Measurements from ENCODE around the gene POTEC.
"Not testable (repeated sequence)": the region's sequence is repeated elsewhere in the genome, so short reads cannot be mapped to it uniquely, and the experiment has no call there.

Gene POTEC

GRCh38 chr18:14543446-14543964, at the start of gene POTEC:
Gene POTEC (minus strand): TSS chr18:14543600. CDS start chr18:14543146, 454 bp downstream.
- not testable (repeated sequence) for DNase-seq (ENCODE audit: low read depth)

GRCh38 chr18:14577971-14578370, 34.6 kb upstream of the POTEC start:
- no peak for DNase-seq (ENCODE audit: low read depth)

GRCh38 chr18:14559502-14559901, 16.1 kb upstream of the POTEC start:
- DNase-seq (ENCODE audit: low read depth) = not testable (repeated sequence)

- DNase-seq (ENCODE audit: low read depth) = not testable (repeated sequence)
Measured at GRCh38 chr18:14531659-14532058, 11.7 kb downstream of the POTEC start.

DNA sequence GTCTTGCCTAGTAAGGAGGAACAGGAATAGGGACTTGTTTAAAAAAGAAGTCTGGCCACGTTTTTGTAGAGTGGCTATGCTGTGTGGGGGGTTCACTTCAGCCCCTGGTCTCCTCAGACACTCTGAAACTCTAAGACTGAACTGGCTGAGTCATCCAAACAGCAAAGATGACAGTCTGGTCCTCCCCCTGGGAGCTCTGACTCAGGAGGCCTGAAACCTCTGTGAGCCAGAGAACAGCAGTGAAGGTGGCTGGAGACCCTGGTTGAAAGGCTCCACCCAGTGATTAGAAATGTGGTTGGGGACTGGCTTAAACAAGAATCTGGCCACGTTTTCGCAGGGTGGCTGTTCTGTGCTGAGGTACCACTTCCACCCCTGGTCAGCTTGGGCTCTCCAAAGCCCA, 32.7 kb downstream of the POTEC start:
- not testable (repeated sequence) for DNase-seq (ENCODE audit: low read depth)

DNA sequence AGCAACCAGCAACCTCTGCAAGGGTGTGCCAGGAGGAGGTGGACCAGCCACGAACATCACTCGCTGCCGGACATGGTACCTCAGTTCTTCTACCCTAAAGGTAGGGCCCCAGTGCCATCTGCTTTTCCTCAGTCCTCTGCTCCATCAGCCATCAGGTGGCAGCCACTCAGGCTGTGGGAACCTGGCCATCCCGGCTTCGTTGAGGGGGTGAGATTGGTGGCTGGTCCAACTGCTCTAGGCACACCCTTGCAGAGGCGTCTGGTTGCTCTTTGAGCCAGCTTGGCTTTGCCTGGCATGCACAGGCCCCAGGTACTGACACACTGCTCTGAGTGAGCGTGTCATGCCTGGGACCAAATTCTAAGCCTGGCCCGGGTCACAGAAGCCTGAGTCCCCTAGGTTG, 39.7 kb downstream of the POTEC start:
- DNase-seq (ENCODE audit: low read depth) = not testable (repeated sequence)

DNA sequence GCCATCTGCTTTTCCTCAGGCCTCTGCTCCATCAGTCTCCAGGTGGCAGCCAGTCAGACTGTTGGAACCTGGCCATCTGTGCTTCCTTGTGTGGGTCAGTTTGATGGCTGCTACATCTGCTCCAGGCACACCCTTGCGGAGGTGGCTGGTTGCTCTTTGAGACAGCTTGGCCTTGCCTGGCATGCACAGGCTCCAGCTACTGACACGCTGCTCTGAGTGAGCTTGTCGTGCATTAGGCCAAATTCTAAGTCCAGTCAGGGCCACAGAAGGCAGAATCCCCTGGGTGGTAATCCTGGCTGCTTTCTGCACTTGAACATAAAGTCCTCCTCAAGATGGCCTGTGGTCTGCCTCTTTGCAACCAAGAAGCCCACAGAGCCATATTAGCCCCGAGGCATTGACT, 41.5 kb downstream of the POTEC start:
- DNase-seq (ENCODE audit: low read depth) = not testable (repeated sequence)

- DNase-seq (ENCODE audit: low read depth) = not testable (repeated sequence)
Measured at GRCh38 chr18:14489256-14490014, 54.0 kb downstream of the POTEC start.

DNA sequence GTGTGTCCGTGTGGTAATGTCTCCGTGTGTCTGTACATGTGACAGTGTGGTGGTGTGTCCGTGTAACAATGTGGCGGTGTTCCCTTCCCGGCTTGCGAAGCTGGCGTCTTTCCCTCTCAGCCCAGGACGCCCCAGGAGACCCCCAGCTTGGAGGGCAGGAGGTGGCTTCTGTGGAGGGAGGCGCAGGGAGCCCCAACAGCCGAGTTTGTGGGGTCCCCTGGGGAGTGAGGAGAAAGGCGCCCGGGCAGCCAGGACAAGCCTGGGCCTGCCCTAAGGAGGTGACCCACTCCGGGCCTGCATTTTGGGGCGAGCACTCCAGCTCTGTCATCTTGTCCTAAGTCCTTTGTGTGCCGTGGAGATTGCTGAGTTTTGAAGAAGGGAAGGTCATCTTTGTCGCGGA, 54.6 kb downstream of the POTEC start:
- not testable (repeated sequence) for DNase-seq (ENCODE audit: low read depth)

GRCh38 chr18:14486926-14487580, 56.3 kb downstream of the POTEC start:
- not testable (repeated sequence) for DNase-seq (ENCODE audit: low read depth)

- not testable (repeated sequence) for DNase-seq (ENCODE audit: low read depth)
Measured at GRCh38 chr18:14479076-14479475, 64.3 kb downstream of the POTEC start.

DNA sequence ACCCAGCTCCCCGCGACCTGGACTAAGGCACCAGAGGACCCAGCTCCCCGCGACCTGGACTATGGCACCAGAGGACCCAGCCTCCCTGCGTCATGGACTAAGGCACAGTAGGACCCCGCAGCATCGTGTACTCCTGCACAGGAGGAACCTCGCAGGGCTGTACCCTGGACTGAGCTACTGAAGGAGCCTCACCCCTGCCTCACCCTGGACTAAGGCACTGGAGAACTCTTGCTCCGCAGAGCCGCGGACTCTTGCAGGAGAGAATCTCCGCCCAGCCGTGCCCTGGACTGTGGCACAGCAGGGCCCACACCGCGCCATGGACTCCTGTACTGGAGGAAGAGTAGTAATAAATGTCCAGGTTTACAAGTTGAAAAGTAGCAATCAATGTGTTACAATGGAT, 67.9 kb downstream of the POTEC start:
- DNase-seq (ENCODE audit: low read depth) = not testable (repeated sequence)

DNA sequence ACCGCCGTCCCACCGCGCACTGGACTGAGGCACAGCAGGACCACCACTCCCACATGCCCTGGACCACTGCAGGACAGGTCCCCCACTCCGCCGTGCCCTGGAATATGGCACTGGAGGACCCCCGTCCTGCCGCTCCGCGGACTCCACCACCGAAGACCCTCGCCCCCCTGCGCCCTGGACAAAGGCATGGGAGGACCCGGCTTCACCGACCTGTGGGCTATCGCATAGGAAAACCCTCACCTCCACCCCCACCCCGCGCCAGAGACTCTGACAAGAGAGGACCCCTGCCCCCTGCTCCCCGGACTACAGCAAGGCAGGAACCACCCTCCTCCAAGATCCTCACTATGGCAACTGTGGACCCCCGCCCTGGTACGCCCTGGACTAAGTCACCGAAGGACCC, 68.6 kb downstream of the POTEC start:
- not testable (repeated sequence) for DNase-seq (ENCODE audit: low read depth)

DNA sequence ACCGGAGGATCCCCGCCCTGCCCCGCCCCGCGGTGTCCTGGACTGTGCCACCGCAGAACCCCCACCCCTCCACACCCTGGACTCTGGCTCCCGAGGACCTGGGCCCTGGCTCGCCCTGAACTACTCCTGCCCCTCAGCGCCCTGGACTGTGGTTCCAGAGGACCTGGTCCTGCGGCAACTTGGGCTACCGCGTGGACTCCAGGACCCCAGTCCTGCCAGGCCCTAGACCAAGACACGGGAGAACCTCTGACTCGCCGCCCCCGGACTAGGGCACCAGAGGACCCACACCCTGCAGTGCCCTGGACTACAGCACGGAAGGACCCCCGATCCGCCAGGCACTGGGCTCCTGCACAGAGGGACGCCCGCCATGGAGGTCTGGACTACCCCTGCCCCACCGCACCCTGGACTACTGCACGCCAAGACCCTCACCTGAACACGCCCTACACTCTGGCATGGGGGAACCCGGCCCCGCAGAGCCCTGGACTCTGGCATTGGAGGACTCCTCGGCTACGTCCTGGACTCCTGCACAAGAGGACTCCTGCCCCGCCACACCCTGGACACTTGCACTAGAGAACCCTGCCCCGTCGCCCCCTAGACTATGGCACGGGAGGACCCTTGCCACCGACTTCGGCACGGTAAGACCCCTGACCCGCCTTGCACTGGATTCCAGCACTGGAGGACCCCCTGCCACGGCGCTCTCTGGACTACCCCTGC, 69.2 kb downstream of the POTEC start:
- DNase-seq (ENCODE audit: low read depth) = not testable (repeated sequence)

DNA sequence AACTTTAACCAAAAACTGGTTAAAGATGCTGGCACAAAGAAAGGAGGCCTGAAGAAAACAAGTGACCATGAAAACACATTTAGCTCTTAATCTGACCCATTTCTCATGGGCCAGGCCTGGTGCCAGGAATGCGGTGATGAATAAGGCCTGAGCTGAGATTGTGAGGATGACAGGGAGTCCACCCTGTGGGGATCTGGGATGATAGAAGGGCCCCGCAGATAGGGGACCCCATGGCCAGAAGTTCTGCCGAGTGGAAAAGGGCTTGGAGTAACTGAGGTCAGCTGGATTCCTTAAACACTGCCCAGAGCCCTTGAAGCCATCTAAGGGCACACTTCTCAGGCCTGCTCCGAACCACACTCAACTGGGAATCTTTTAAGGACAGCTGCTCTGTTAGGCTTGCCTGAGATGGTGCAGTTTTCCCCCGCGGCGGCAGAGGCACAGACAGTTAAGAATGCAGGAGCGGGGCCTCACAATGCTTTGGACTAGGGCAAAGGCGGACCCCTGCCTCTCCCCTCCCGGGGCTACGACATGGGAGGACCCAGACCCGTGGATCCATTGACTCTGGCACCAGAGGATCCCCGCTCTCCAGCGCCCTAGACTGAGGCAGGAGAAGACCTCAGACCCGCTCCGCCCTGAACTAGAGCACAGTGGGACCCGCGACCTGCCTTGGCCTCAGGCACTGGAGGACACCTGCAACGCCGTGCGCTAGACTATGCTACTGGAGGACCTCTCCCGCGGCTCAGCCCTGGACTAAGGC, 70.0 kb downstream of the POTEC start:
- DNase-seq (ENCODE audit: low read depth) = not testable (repeated sequence)

- not testable (repeated sequence) for DNase-seq (ENCODE audit: low read depth)
Measured at GRCh38 chr18:14471286-14471685, 72.1 kb downstream of the POTEC start.

DNA sequence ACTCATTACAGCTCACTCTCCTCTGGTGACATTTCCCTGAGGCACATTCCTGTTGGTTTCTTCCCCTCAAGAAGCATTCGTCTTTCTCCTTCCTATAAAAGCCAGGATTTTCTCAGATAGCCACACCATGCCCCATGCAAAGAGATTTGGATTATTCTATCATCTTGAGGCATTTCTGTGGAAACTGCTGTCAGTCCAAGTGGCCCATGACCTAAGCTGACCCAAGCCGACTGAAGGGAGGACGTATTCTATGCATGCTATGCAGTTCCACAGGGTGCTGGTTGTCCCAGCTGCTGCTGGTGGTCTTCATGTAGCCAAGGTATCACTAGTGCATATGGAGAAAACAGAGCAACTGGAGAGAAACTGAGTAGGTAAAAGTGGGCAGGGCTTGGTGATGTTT, 73.0 kb downstream of the POTEC start:
- DNase-seq (ENCODE audit: low read depth) = not testable (repeated sequence)

GRCh38 chr18:14470046-14470445, 73.4 kb downstream of the POTEC start:
- peak; percentile 20 for DNase-seq (ENCODE audit: low read depth)

DNA sequence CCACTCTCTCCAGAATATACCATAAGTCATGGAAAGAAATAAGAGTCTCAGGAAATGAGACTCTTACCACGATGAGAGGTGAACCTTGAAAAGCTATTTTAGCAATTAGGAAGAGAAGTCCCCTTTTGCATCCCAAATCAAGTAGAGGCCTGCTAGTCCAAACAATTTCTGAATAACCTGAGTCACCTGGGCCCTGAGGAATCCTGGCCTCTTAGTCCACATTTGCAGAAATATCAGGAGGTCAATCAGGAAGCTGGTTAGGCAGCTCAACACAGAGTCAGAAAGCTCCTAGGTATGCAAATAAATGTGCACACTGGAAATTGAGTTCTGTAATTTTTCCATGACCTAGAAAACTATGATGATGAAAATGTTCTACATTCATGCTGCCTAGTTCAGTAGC, 77.4 kb downstream of the POTEC start:
- DNase-seq (ENCODE audit: low read depth) = not testable (repeated sequence)

Measured in iris pigment epithelial cell (primary cell).